Stomach (tissue), 4 donors: ENCODE results near the gene MLST8.

ENCODE experiments used
- CTCF ChIP-seq, 7 experiments: fragments of 450-650 bp in 4 of 7; fragments of 200-600 bp in 3 of 7; sonication (generic) in 3 of 7; IDR thresholded peaks; one replicate each; pipeline ENCODE4 v1.5.1; 2016 to 2019; ENCODE audit warnings: antibody characterized with exemption in 7 of 7, control low read depth in 2 of 7, mild to moderate bottlenecking in 1 of 7
- EP300 ChIP-seq: sonication (generic); formaldehyde crosslinking; IDR thresholded peaks from one replicate; pipeline ENCODE4 v1.6.1; 2017; ENCODE audit warnings: antibody characterized with exemption
- POLR2A ChIP-seq, 4 donors: fragments of 450-650 bp; IDR thresholded peaks; one replicate each; pipeline ENCODE4 v1.6.1; 2016; ENCODE audit warnings: antibody characterized with exemption in 4 of 4, control low read depth in 2 of 4, mild to moderate bottlenecking in 1 of 4, moderate library complexity in 1 of 4
- POLR2AphosphoS5 ChIP-seq, 3 donors: sonication (generic); formaldehyde crosslinking; IDR thresholded peaks; one replicate each; pipeline ENCODE4 v1.6.1; 2016; ENCODE audit warnings: antibody characterized with exemption in 3 of 3

GRCh38 chr16:2233872-2234812 lies 28.9 kb downstream of the MLST8 start:
- TF ChIP-seq CTCF (IDR thresholded peaks at IDR 0.05) (no peak), POLR2AphosphoS5 (IDR thresholded peaks at IDR 0.05) (no peak), POLR2A (IDR thresholded peaks at IDR 0.05) (no peak), EP300 (no peak)
